Measurements from ENCODE around the gene SLC8B1. TPM values are rescaled to one million over a fixed set of nuclear protein-coding genes. Genes with fewer than 3 reads are reported as not detected.

SLC8B1 gene
- total and polyA plus RNA-seq, 8 donors: 10.5 to 40.1 (median 12.9) TPM

DNA sequence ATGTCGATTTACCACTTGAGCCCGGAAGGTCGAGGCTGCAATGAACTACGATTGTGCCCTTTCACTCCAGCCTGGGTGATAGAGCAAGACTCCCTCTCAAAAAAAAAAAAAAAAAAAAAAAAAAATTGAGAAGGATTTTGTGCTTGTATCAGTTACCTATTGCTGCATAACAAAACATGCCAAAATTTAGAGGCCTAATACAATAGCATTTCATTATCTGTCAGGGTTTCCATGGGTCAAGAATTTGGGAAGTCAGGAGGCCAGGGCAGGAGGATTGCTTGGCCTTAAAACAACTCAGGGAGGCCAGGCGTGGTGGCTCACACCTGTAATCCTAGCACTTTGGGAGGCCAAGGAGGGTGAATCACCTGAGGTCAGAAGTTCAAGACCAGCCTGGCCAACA, 4.6 kb upstream of the SLC8B1 start:
- intact Hi-C loops (cut with DNase I): no loop called here
- Histone ChIP-seq H3K9me3 (no peaks in the 10 kb centered on the region), H3K4me3 (no peak overlapping the region), H3K27ac (no peak overlapping the region), H3K4me1 (peaks cover 0 to 9% of the 10 kb centered on the region in 2 donors), H3K27me3 (no peaks in the 10 kb centered on the region), H3K36me3 (no peaks in the 10 kb centered on the region)
- TF ChIP-seq, protein P1, sequence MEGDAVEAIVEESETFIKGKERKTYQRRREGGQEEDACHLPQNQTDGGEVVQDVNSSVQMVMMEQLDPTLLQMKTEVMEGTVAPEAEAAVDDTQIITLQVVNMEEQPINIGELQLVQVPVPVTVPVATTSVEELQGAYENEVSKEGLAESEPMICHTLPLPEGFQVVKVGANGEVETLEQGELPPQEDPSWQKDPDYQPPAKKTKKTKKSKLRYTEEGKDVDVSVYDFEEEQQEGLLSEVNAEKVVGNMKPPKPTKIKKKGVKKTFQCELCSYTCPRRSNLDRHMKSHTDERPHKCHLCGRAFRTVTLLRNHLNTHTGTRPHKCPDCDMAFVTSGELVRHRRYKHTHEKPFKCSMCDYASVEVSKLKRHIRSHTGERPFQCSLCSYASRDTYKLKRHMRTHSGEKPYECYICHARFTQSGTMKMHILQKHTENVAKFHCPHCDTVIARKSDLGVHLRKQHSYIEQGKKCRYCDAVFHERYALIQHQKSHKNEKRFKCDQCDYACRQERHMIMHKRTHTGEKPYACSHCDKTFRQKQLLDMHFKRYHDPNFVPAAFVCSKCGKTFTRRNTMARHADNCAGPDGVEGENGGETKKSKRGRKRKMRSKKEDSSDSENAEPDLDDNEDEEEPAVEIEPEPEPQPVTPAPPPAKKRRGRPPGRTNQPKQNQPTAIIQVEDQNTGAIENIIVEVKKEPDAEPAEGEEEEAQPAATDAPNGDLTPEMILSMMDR (IDR thresholded peaks at IDR 0.05): no peak
- ATAC-seq (no peak), DNase-seq (no peak)

DNA sequence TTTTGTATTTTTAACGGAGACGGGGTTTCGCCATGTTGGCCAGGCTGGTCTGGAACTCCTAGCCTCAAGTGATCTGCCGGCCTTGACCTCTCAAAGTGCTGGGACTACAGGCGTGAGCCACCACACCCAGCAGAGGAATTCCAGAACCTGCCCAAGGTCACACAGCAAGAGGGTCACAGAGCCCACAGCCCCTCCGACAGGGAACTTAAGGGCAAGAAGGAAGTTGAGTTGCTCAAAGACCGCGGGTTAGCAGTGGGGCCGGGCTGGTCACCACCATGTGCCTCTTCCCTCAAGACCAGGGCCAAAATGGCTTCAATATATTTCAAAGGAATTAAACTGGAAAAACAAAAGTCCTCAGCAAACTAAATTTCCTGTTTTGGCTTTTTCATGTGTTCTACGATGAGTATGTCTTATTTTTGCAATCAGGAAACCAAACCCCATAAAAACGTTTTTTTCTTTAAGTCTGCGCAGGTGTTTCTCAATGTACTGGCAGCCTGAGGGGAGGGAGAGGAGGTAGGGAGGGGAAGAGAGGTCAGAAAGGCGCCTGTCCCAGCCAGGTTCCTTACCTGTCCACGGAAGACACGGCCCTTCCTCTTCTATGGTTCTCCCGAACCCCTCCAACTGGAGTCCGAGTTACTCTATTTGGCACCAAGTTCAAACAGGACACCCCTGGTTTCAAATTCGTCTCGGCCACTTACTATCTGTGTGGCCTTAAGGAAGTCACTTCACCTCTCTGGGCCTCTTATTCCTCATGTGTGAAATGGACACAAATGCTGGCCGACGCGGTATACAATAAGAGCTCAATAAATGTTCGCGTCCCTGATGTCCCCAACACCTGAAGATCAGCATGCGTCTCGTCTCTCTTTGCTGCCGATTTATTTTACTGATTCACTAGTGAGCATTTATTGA, 778 bp downstream of the SLC8B1 start:
- Histone ChIP-seq H3K27ac (peak overlapping the region; percentile 75 to 91), H3K4me1 (peaks cover 8 to 45% of the 10 kb centered on the region in 2 donors), H3K36me3 (peaks cover 0 to 36% of the 10 kb centered on the region in 2 donors), H3K9me3 (no peaks in the 10 kb centered on the region), H3K4me3 (peak overlapping the region; percentile 82 to 98), H3K27me3 (no peaks in the 10 kb centered on the region)
- TF ChIP-seq, protein P1 (IDR thresholded peaks at IDR 0.05): no peak
- peak; percentile 46 for ATAC-seq
- DNase-seq: peak in 3 of 4 donors; percentile 4 to 87 (median 66)
- intact Hi-C loops (cut with DNase I): no loop called here

DNA sequence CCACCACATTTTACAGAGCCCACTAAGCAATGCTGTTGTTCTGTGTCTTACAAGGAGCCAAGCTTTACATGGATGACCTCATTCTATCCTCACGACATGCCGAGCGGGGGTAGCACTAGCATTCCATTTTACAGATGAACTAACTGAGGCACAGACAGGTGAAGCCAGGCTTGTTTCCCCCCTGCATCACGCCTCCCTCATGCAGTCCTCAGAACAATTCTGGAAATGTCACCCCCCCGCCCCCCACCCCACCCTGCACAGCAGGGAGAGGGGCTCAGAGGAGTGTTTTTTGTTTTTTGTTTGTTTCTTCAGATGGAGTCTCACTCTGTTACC, 1.5 kb downstream of the SLC8B1 start:
- Histone ChIP-seq H3K27ac (peak overlapping the region in 1 of 2 donors; percentile 91), H3K36me3 (peaks cover 0 to 43% of the 10 kb centered on the region in 2 donors), H3K4me3 (peak overlapping the region in 1 of 2 donors; percentile 82), H3K4me1 (peaks cover 9 to 50% of the 10 kb centered on the region in 2 donors), H3K27me3 (no peaks in the 10 kb centered on the region), H3K9me3 (no peaks in the 10 kb centered on the region)
- DNase-seq (no peak), ATAC-seq (no peak)
- intact Hi-C loops (cut with DNase I): no loop called here
- TF ChIP-seq, protein P1 (IDR thresholded peaks at IDR 0.05): no peak

DNA sequence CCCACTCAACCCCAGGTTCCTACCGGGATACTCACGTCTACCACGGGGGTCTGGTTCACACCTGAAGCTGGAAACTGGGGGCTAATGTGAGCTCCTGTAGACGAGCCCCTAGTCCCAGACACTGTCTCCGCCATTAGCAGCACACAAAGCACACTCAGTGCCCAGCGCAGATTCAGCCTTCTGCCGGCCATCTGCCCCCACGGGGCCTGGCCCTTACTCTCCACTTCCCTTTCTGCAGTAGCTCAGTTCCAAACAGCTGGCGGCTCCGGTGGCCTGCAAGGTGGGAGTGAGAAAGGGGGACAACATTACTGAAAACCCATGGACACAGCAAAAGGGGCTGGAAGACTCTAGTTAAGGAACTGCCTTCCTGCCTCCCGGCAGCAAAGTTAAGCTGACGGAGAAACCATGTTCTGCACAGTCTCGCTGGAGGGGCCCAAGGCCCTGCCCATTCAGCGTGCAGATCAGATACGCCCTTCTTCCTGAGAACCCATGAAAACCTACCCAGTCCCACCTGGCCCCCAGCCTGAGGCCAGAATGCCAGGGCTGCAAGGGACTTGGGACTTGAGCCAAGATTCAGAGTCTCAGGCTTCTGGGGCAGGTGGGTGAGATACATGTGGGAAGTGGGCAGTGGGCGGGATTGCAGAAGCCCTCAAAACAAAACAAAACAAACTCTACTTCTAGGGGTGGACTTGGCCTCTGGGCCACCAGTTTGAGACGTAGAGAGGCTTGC, 2.1 kb downstream of the SLC8B1 start:
- H3K9me3 ChIP-seq: no peaks in the 10 kb centered on the region
- peaks cover 0 to 48% of the 10 kb centered on the region in 2 donors for H3K36me3 ChIP-seq
- DNase-seq (peak in 2 of 4 donors; percentile 9 to 80), ATAC-seq (no peak)
- no peaks in the 10 kb centered on the region for H3K27me3 ChIP-seq
- peak overlapping the region in 1 of 2 donors; percentile 91 for H3K27ac ChIP-seq
- H3K4me1 ChIP-seq: peaks cover 9 to 50% of the 10 kb centered on the region in 2 donors
- TF ChIP-seq, protein P1 (IDR thresholded peaks at IDR 0.05): no peak
- peak overlapping the region in 1 of 2 donors; percentile 82 for H3K4me3 ChIP-seq
- intact Hi-C loops (cut with DNase I): no loop called here

DNA sequence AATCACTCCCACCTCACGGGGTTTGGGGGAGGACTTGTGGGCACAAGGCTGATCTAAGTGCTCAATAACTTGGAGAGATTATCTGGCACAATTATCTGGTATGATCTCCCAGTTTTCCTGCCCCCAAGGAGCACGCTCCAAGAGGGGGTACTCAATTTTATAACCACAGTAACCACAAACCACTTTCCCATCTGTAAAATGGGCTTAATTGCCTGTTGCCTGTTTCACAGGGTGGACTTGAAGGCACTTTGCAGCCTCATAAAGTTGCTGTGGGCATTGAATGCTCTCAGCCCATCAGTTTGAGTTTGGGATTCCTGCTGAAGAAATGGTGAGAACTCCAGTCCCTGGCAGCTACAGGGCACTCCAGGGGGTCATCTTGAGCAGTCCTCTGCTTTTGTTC, 4.4 kb downstream of the SLC8B1 start:
- intact Hi-C loops (cut with DNase I): no loop called here

More for the DNA sequence above, 4.4 kb downstream of the SLC8B1 start:
- Histone ChIP-seq H3K27ac (no peak overlapping the region), H3K36me3 (peaks cover 0 to 55% of the 10 kb centered on the region in 2 donors), H3K27me3 (no peaks in the 10 kb centered on the region), H3K4me3 (no peak overlapping the region), H3K9me3 (no peaks in the 10 kb centered on the region), H3K4me1 (peaks cover 9 to 52% of the 10 kb centered on the region in 2 donors)
- ATAC-seq: no peak
- no peak for DNase-seq
- TF ChIP-seq, protein P1 (IDR thresholded peaks at IDR 0.05): no peak

Data from left lung (tissue), 10 donors.